Stimulated activated CD8-positive, alpha-beta memory T cell treated with anti-CD3 and anti-CD28 coated beads, Interleukin-12 subunit alpha, Interleukin-12 subunit beta, amount 100 ng/mL, for 1 hour (primary cell): Measurements from ENCODE around the gene TJP3.
"Not testable (repeated sequence)": the region's sequence is repeated elsewhere in the genome, so short reads cannot be mapped to it uniquely, and the experiment has no call there.

Experiments
- DNase-seq: peaks from one replicate; pipeline ENCODE4 v3.0.0-alpha.2; 2020; ENCODE audit warnings: low read depth

The TJP3 gene

GRCh38 chr19:3745363-3746045, 37.3 kb downstream of the TJP3 start:
- no peak for DNase-seq

GRCh38 chr19:3746371-3747056, 38.3 kb downstream of the TJP3 start:
- DNase-seq: no peak

GRCh38 chr19:3748965-3749364, 40.8 kb downstream of the TJP3 start:
- no peak for DNase-seq

GRCh38 chr19:3750211-3750610, 42.0 kb downstream of the TJP3 start:
- DNase-seq: no peak

DNA sequence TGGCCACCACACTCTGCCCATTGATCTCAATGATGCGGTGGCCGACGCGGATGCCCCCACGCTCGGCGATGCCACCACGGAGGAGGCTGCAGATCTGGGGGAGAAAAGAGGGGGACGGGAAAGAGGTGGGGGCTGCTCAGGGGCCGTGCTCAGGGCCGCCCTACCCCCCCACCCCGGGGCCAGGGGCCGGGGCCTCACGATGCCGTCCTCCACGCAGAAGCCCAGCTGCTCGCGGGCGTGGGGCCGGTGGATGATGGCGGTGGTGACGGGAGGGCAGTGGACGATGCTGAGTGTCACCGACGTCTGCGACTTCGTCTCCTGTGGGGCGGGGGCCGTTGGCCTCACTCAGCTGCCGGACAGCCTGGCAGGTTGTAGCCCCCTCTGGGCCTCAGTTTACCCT, 43.1 kb downstream of the TJP3 start:
- DNase-seq: no peak

GRCh38 chr19:3752492-3752891, 44.3 kb downstream of the TJP3 start:
- no peak for DNase-seq

DNA sequence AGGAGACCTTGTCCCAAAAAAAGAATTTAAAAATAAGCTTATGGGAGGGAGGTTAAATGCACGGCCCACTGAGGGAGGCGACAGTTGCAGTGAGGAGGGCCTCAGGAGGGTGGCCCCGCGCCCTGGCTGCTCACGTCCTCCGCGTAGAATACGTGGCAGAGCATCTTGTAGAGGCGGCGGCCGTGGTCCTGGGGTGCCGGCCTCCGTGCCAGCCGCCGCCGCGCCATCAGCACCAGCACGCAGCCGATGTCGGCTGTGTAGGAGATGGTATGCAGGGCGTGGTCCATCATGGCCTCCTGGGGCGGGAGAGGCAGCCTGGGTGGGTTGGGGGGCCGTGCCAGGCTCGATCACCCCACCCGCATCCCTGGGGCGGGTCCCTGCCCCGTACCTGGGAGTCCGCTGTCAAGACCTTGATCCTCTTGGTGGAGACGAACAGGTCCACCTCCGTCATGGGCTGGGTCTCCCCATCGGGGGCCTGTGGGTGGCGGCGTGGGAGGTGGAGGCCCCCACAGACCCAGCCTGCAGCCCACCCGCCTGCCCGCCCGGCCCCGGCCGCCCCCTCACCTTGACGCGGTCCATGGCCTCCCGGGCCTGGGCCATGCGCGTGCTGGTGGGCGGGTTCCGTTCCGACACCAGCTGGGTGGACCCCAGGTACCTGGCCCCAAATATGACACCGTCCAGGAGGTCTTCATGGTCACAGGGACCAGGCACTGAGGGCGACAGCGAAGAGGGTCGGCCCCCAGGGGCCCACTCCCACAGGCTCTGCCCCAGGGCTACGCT, 45.6 kb downstream of the TJP3 start:
- no peak for DNase-seq

DNA sequence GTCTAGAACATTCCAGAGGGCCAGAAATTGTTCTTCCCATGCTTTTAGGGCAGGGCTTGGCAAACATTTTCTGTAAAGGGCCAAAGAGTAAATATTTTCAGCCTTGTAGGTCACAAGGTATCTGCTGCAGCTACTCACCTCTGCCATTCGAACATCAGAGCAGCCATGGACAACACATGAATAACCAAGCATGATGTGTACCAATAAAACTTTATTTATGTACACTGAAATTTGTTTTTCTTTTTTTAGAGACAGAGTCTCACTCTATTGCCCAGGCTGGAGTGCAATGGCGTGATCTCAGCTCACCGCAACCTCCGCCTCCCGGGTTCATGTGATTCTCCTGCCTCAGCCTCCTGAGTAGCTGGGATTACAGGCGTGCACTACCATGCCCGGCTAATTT, 49.5 kb downstream of the TJP3 start:
- DNase-seq: not testable (repeated sequence)

- not testable (repeated sequence) for DNase-seq
Observed at GRCh38 chr19:3758297-3758696, 50.1 kb downstream of the TJP3 start.

DNA sequence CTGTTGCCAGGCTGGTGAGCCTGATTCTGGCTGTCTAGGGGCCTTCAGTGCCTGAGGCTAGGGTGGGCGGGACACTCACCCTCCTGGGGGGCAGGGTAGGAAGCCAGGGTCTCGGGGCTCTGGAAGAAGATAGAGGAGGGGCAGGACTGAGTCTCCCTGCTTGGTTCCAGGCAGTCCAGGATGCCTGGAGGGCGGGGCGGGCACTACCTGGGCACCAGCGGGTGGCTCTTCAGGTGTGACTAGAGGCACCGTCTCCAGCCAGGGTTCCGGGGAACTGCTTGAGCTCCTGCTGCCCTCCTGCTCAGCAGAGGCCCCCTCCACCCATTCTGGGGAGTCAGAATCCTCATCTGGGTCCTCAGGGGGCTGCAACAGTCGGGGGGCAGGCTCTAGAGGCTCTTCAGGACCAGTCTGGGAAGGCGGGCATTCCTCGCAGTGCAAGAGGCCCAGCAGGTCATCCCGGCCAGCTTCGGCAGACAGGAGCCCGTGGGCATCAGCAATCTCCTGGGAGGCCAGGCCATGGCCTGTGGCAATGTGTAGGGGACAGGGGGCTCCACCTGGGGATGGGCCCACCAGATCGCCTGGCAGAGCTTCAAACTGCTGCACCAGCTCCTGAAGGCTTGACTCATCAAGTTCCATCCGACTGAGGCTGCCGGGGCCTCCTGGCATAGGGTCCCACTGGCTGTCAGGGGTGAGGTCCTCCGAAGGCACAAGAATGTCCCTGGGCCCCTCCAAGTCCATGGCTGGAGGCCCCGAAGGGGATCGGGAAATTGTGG, 51.5 kb downstream of the TJP3 start:
- no peak for DNase-seq

GRCh38 chr19:3760871-3761361, 52.7 kb downstream of the TJP3 start:
- no peak for DNase-seq

- peak; percentile 92 for DNase-seq
Observed at GRCh38 chr19:3761382-3762129, 53.4 kb downstream of the TJP3 start, which contains the start of gene APBA3. APBA3 (minus strand) TSS chr19:3761692; CDS start chr19:3760264, 1,428 bp downstream.

DNA sequence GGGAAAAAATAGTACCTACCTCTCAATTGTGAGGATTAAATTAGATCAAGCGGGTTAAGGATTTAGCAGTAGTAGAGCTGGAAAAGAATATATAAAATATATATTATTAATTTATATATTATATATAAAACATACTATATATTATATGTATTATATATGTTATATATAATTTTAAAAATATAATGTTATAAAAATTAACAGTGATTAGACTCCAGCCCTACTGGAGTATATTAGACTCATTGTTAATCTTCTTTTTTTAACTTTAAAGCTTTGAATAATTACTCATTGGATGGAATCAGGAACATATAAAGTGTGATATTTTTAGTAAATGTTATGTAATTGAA, 53.9 kb downstream of the TJP3 start:
- DNase-seq: no peak

- peak; percentile 100 for DNase-seq
Observed at GRCh38 chr19:3762501-3763459, 54.6 kb downstream of the TJP3 start, which contains the start of gene MRPL54. MRPL54 (plus strand) TSS chr19:3762682; CDS start chr19:3762701, 19 bp downstream.

DNA sequence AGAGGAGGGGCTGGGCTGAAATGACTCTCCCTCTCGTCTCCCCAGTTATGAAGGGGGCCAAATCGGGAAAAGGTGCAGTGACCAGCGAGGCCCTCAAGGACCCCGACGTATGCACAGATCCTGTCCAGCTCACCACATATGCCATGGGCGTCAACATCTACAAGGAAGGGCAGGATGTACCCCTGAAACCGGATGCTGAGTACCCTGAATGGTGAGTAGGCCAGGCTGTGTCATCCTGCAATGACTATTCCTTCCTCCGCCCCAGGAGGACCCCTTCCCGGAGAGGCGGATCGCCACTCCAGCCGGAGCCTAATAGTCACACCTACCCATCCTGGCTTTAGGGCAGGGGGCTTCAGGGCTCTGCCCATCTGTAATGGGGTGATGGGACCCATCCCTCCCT, 56.9 kb downstream of the TJP3 start:
- DNase-seq: no peak

GRCh38 chr19:3765757-3766156, 57.6 kb downstream of the TJP3 start:
- not testable (repeated sequence) for DNase-seq

- no peak for DNase-seq
Observed at GRCh38 chr19:3766520-3766919, 58.3 kb downstream of the TJP3 start.

GRCh38 chr19:3767050-3767449, 58.9 kb downstream of the TJP3 start:
- no peak for DNase-seq

DNA sequence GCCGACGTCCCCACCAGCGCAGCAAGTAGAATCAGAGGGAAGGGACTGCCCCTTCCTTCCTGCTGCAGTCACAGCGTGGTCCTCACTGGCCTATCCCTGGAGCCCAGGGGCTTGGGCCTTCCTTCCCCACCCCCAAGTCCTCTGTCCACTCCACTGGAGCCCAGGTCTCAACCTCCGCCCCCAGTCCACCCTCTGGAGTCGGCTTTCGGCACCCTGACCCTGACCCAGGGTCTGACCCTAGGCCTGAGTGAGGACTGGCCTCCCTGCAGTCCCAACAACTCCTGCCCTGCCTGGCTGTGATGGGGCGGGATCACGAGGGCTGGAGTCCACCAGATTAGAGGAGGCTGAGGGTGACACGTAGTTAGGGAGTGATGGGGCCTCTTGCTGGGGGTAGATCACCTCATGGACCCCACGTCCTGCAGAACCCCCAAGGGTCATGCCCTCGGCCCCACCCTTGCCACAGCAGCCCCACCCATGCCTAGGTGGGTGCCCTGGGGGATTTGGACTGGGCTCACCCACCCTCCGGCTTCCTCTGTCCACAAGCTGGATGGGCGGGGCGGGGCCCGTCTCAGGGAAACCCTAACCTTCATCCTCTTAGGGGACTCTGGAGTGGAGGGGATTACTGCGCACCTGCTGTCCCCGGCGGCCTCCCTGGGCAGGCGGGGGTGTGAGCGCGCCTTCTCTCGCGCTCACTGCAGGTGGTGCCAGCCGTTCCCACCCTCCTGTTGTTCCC, 60.0 kb downstream of the TJP3 start:
- no peak for DNase-seq
